Suprapubic skin (tissue), 4 donors: ENCODE results near the gene PCYT1A. TPM values are rescaled to one million over a fixed set of nuclear protein-coding genes. Genes with fewer than 3 reads are reported as not detected.

Experiments used
- DNase-seq, 2 donors: peaks; one replicate each; pipeline ENCODE4 v3.0.0-alpha.2; 2019; ENCODE audit warnings: low spot score in 2 of 2
- H3K27ac ChIP-seq: fragments of 200-600 bp; sonication (generic); one replicate; pipeline ENCODE4 v1.5.1; 2019
- H3K27me3 ChIP-seq: fragments of 200-600 bp; sonication (generic); one replicate; pipeline ENCODE4 v1.5.1; 2019
- H3K36me3 ChIP-seq: fragments of 200-600 bp; sonication (generic); one replicate; pipeline ENCODE4 v1.5.1; 2019
- H3K4me1 ChIP-seq: fragments of 200-600 bp; sonication (generic); one replicate; pipeline ENCODE4 v1.5.1; 2019
- H3K4me3 ChIP-seq: fragments of 200-600 bp; sonication (generic); one replicate; pipeline ENCODE4 v1.5.1; 2019; ENCODE audit warnings: mild to moderate bottlenecking
- H3K9me3 ChIP-seq: fragments of 200-600 bp; sonication (generic); one replicate; pipeline ENCODE4 v1.5.1; 2019
- EP300 ChIP-seq: sonication (generic); formaldehyde crosslinking; IDR thresholded peaks from one replicate; pipeline ENCODE4 v1.6.1; 2017; ENCODE audit warnings: antibody characterized with exemption
- POLR2A ChIP-seq, 2 donors: fragments of 450-650 bp; IDR thresholded peaks; one replicate each; pipeline ENCODE4 v1.6.1; 2017; ENCODE audit warnings: antibody characterized with exemption in 2 of 2, mild to moderate bottlenecking in 2 of 2, moderate library complexity in 2 of 2
- POLR2AphosphoS5 ChIP-seq, 3 donors: sonication (generic); formaldehyde crosslinking; IDR thresholded peaks; one replicate each; pipeline ENCODE4 v1.6.1; 2017; ENCODE audit warnings: antibody characterized with exemption in 3 of 3
- WGBS: methylation state at CpG from one replicate; pipeline ENCODE4 v1.1.5; 2018; 5-methylcytosine and 5-hydroxymethylcytosine counted together
- total RNA-seq, 4 donors: library from RNA; depleted of rRNA; stranded (reverse); fragments of >200 nt; gene quantifications; one replicate each; pipeline ENCODE4 v1.1.0, GENCODE V29; 2016
- TF ChIP-seq, protein P1 (sequence below), 2 donors: fragments of 200-600 bp in 1 of 2; fragments of 450-650 bp in 1 of 2; sonication (generic) in 1 of 2; IDR thresholded peaks; one replicate each; pipeline ENCODE4 v1.5.1; 2016 to 2019; ENCODE audit warnings: antibody characterized with exemption in 2 of 2, mild to moderate bottlenecking in 1 of 2, moderate library complexity in 1 of 2

PCYT1A gene
- total RNA-seq, 4 donors from 2014 or later = 98.2 to 189 (median 141) TPM

DNA sequence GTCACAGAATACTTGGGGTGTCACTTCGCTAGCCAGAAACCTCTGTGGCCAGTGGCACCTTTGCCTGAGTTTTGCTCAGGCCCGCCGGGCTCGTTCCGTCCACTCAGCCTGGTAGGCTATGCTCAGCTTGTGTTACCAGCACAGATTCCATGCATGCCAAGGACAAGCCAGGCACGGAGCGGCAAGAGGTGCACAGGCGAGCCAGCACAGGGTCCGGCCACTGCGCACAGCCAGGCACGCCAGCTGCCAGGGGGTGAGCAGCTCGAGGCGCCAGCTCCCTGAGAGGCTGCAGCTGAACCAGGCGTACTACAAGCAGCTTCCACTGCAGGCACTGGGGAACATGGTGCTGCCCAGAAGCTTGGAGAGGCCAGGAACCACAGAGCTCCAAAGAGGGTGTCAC, 14.7 kb downstream of the PCYT1A start:
- 98% methylated on average over 5 of the region's 14 CpGs for WGBS
- Histone ChIP-seq H3K9me3 (no peaks in the 10 kb centered on the region), H3K36me3 (peaks cover 20% of the 10 kb centered on the region), H3K27me3 (no peaks in the 10 kb centered on the region), H3K4me3 (no peak overlapping the region), H3K27ac (no peak overlapping the region), H3K4me1 (peaks cover 25% of the 10 kb centered on the region)
- no peak for TF ChIP-seq POLR2A (IDR thresholded peaks at IDR 0.05)
- no peak for TF ChIP-seq POLR2AphosphoS5 (IDR thresholded peaks at IDR 0.05)
- TF ChIP-seq, protein P1, sequence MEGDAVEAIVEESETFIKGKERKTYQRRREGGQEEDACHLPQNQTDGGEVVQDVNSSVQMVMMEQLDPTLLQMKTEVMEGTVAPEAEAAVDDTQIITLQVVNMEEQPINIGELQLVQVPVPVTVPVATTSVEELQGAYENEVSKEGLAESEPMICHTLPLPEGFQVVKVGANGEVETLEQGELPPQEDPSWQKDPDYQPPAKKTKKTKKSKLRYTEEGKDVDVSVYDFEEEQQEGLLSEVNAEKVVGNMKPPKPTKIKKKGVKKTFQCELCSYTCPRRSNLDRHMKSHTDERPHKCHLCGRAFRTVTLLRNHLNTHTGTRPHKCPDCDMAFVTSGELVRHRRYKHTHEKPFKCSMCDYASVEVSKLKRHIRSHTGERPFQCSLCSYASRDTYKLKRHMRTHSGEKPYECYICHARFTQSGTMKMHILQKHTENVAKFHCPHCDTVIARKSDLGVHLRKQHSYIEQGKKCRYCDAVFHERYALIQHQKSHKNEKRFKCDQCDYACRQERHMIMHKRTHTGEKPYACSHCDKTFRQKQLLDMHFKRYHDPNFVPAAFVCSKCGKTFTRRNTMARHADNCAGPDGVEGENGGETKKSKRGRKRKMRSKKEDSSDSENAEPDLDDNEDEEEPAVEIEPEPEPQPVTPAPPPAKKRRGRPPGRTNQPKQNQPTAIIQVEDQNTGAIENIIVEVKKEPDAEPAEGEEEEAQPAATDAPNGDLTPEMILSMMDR (IDR thresholded peaks at IDR 0.05) = no peak
- no peak for TF ChIP-seq EP300
- no peak for DNase-seq

DNA sequence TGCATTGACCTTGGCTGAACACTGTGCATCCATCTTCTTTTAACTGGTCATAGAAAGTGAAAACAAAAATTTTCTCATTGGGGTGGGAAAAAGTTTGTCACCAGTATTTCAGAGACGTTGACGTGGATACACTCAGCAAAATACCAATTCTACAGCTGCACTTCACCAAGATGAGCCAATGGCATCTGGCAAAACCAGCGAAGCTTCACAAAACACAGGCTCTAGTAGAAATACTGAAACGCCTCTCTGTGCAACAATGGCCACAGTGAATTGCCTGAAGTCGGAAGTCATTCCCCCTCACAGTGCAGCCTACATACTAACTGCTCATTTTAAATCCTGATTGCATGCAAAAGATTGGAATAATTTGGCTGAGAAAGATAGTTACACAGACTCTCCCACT, 17.0 kb downstream of the PCYT1A start:
- WGBS = 93% methylated on average over 5 of the region's 5 CpGs
- no peak overlapping the region for H3K27ac ChIP-seq
- peaks cover 40% of the 10 kb centered on the region for H3K36me3 ChIP-seq
- no peaks in the 10 kb centered on the region for H3K27me3 ChIP-seq
- H3K9me3 ChIP-seq = no peaks in the 10 kb centered on the region
- H3K4me1 ChIP-seq = peaks cover 24% of the 10 kb centered on the region
- TF ChIP-seq POLR2A (IDR thresholded peaks at IDR 0.05) (no peak), POLR2AphosphoS5 (IDR thresholded peaks at IDR 0.05) (no peak), EP300 (no peak)
- TF ChIP-seq, protein P1 (IDR thresholded peaks at IDR 0.05) = no peak
- H3K4me3 ChIP-seq = no peak overlapping the region
- no peak for DNase-seq

DNA sequence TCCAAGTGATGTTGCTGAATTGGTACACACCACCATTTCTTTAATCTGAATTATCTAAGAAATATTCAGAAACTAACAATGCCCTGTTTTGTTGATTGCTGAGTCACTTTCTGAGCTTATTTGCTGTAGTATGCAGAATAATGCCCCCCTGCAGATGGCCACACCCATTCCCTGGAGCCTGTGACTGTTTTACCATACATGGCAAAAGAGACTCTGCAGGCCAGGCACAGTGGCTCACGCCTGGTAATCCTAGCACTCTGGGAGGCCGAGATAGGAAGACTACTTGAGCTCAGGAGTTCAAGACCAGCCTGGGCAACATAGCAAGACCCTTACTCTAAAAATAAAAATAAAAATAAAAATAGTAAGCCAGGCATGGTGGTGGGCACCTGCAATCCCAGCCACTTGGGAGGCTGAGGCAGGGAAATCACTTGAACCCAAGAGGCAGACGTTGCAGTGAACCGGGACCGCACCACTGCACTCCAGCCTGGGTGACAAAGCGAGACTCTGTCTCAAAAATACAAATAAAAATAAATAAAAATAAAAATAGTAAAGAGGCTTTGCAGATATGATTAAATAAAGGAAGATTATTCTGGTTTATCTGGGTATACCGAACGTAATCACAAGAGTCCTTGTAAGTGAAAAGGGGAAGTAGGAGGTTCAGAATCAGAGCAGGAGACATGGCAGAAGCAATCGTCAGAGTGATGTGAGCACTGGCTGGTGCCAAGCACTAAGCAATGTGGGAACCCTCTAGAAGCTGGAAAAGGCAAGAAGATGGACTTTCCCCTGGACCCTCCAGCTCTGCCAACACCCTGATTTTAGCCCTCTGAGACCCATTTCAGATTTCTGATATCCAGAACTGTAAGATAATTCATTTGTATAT, 19.0 kb downstream of the PCYT1A start:
- DNase-seq = no peak
- 60% methylated on average over 9 of the region's 9 CpGs for WGBS
- Histone ChIP-seq H3K27me3 (no peaks in the 10 kb centered on the region), H3K27ac (no peak overlapping the region), H3K36me3 (peaks cover 48% of the 10 kb centered on the region), H3K9me3 (no peaks in the 10 kb centered on the region), H3K4me3 (no peak overlapping the region), H3K4me1 (peaks cover 14% of the 10 kb centered on the region)
- TF ChIP-seq EP300 = no peak
- TF ChIP-seq, protein P1 (IDR thresholded peaks at IDR 0.05) = no peak
- no peak for TF ChIP-seq POLR2AphosphoS5 (IDR thresholded peaks at IDR 0.05)
- TF ChIP-seq POLR2A (IDR thresholded peaks at IDR 0.05) = no peak

DNA sequence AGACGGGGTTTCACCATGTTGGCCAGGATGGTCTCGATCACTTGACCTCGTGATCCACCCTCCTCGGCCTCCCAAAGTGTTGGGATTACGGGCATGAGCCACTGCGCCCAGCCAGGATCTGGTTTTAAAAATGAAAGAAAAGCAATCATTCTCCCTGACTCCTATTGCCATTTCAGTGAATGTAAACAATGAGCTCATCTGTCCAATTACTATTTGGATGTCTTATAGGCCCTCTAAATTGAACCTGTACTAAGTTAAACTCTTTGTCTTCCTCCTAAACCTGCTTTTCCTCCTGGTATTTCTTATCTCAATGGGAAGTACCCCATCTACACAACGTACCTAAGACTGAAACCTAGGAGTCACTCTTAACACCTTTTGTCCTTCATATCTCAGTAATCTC, 23.7 kb downstream of the PCYT1A start:
- no peak overlapping the region for H3K27ac ChIP-seq
- TF ChIP-seq POLR2AphosphoS5 (IDR thresholded peaks at IDR 0.05) (no peak), EP300 (no peak), POLR2A (IDR thresholded peaks at IDR 0.05) (no peak)
- TF ChIP-seq, protein P1 (IDR thresholded peaks at IDR 0.05) = no peak

DNA sequence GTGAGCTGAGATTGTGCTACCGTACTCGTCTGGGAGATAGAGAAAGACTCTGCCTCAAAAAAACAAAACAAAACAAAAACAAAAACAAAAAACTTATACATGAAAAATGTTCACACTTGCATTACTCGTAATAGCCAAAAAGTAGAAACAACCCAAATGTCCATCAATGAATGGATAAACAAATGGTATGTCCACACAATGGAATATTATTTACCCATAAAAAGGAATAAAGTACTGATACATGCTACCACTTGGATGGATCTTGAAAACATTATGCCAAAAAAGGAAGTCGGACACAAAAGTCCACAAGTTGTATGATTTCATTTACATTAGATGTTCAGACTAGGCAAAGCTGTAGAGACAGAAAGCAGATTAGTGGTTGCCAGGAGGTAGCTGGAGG, 26.7 kb downstream of the PCYT1A start:
- TF ChIP-seq EP300 = no peak
- TF ChIP-seq POLR2AphosphoS5 (IDR thresholded peaks at IDR 0.05) = no peak
- TF ChIP-seq, protein P1 (IDR thresholded peaks at IDR 0.05) = no peak
- TF ChIP-seq POLR2A (IDR thresholded peaks at IDR 0.05) = no peak
- no peak overlapping the region for H3K4me3 ChIP-seq
- H3K27me3 ChIP-seq = no peaks in the 10 kb centered on the region
- H3K9me3 ChIP-seq = no peaks in the 10 kb centered on the region
- H3K27ac ChIP-seq = no peak overlapping the region
- H3K36me3 ChIP-seq = peaks cover 55% of the 10 kb centered on the region
- H3K4me1 ChIP-seq = no peaks in the 10 kb centered on the region
- WGBS = 94% methylated on average over 4 of the region's 4 CpGs
- DNase-seq = no peak

More for the DNA sequence above, 23.7 kb downstream of the PCYT1A start:
- no peak overlapping the region for H3K4me3 ChIP-seq
- H3K9me3 ChIP-seq = no peaks in the 10 kb centered on the region
- peaks cover 50% of the 10 kb centered on the region for H3K36me3 ChIP-seq
- no peak for DNase-seq
- WGBS = 93% methylated on average over 7 of the region's 7 CpGs
- peaks cover 8% of the 10 kb centered on the region for H3K4me1 ChIP-seq
- no peaks in the 10 kb centered on the region for H3K27me3 ChIP-seq
